Neural cell (in vitro differentiated cells): ENCODE results near the gene FAM171A1. TPM values are rescaled to one million over a fixed set of nuclear protein-coding genes. Genes with fewer than 3 reads are reported as not detected.

ENCODE experiments used
- H2AFZ ChIP-seq: fragments of 200-600, 300-800 bp; sonication (generic), shearing (Covaris generic); 2 replicates; pipeline ENCODE4 v1.6.0; 2014; ENCODE audit warnings: low read depth, mild to moderate bottlenecking, antibody characterized with exemption, low read length, moderate library complexity
- H3F3A ChIP-seq: fragments of 200-600 bp; shearing (Covaris generic); 2 replicates; pipeline ENCODE4 v1.6.1; 2016; ENCODE audit warnings: mild to moderate bottlenecking, moderate library complexity, mixed read lengths, antibody characterized with exemption, low read length; ENCODE audit not compliant: insufficient read depth, poor library complexity, severe bottlenecking
- H3K27ac ChIP-seq: fragments of 200-600, 300-800 bp; sonication (generic), shearing (Covaris generic); 2 replicates; pipeline ENCODE4 v1.5.1; 2014; ENCODE audit warnings: mild to moderate bottlenecking, low read length, moderate library complexity
- H3K27me3 ChIP-seq: fragments of 300-800, 200-600 bp; sonication (generic), shearing (Covaris generic); 2 replicates; pipeline ENCODE4 v1.6.0; 2014; ENCODE audit warnings: mild to moderate bottlenecking, low read depth, low read length, moderate library complexity; ENCODE audit not compliant: insufficient read depth
- H3K36me3 ChIP-seq: fragments of 300-800, 200-600 bp; sonication (generic), shearing (Covaris generic); 2 replicates; pipeline ENCODE4 v1.5.1; 2014; ENCODE audit warnings: mild to moderate bottlenecking, antibody characterized with exemption, low read length, moderate library complexity; ENCODE audit not compliant: insufficient read depth
- H3K4me2 ChIP-seq: fragments of 300-800, 200-600 bp; sonication (generic), shearing (Covaris generic); 2 replicates; pipeline ENCODE4 v1.6.0; 2014; ENCODE audit warnings: mild to moderate bottlenecking, low read length
- H3K4me3 ChIP-seq: fragments of 300-800, 200-600 bp; sonication (generic), shearing (Covaris generic); 2 replicates; pipeline ENCODE4 v1.5.1; 2014; ENCODE audit warnings: mild to moderate bottlenecking, low read length, moderate library complexity
- H3K79me2 ChIP-seq: fragments of 200-600 bp; shearing (Covaris generic); replicated peaks from 2 replicates; pipeline ENCODE4 v1.6.0; 2014; ENCODE audit warnings: mild to moderate bottlenecking, low read length, moderate library complexity; ENCODE audit not compliant: insufficient read depth
- H3K9ac ChIP-seq: fragments of 300-800, 200-600 bp; sonication (generic), shearing (Covaris generic); 2 replicates; pipeline ENCODE4 v1.6.1; 2016; ENCODE audit warnings: mild to moderate bottlenecking, low read length, mixed read lengths
- H3K9me2 ChIP-seq: fragments of 200-600 bp; shearing (Covaris generic); 2 replicates; pipeline ENCODE4 v1.6.1; 2016; ENCODE audit warnings: mild to moderate bottlenecking, low read length, mixed read lengths; ENCODE audit not compliant: insufficient read depth
- H3K9me3 ChIP-seq: fragments of 200-600, 300-800 bp; sonication (generic), shearing (Covaris generic); 2 replicates; pipeline ENCODE4 v1.6.1; 2016; ENCODE audit warnings: mild to moderate bottlenecking, mixed run types, low read length, moderate library complexity, mixed read lengths
- H4K20me1 ChIP-seq: fragments of 200-600 bp; shearing (Covaris generic); 2 replicates; pipeline ENCODE4 v1.6.1; 2016; ENCODE audit warnings: mild to moderate bottlenecking, mixed run types; ENCODE audit not compliant: insufficient read depth
- EP300 ChIP-seq: fragments of 450-650 bp; conservative IDR thresholded peaks from 2 replicates; pipeline ENCODE4 v1.6.1; 2014; ENCODE audit warnings: antibody characterized with exemption, mild to moderate bottlenecking, moderate library complexity; ENCODE audit not compliant: poor library complexity, severe bottlenecking
- EZH2 ChIP-seq: fragments of 200-600, 300-800 bp; shearing (Covaris generic), sonication (generic); IDR thresholded peaks from 2 replicates; pipeline ENCODE4 v1.6.1; 2014; ENCODE audit warnings: antibody characterized with exemption, low read length, borderline replicate concordance, mild to moderate bottlenecking; ENCODE audit not compliant: insufficient read depth, poor library complexity, severe bottlenecking
- MXI1 ChIP-seq: fragments of 450-650 bp; conservative IDR thresholded peaks from 2 replicates; pipeline ENCODE4 v1.6.1; 2014; ENCODE audit warnings: antibody characterized with exemption, mild to moderate bottlenecking; ENCODE audit not compliant: poor library complexity, severe bottlenecking
- POLR2AphosphoS5 ChIP-seq: IDR thresholded peaks from 2 replicates; pipeline ENCODE4 v1.6.1; 2012
- RAD21 ChIP-seq: fragments of 450-650 bp; conservative IDR thresholded peaks from 2 replicates; pipeline ENCODE4 v1.6.1; 2014; ENCODE audit warnings: antibody characterized with exemption, mild to moderate bottlenecking, moderate library complexity
- SMC3 ChIP-seq: fragments of 450-650 bp; conservative IDR thresholded peaks from 2 replicates; pipeline ENCODE4 v1.6.1; 2014; ENCODE audit warnings: antibody characterized with exemption, mild to moderate bottlenecking, moderate library complexity; ENCODE audit not compliant: poor library complexity
- TAF1 ChIP-seq: IDR thresholded peaks from 2 replicates; pipeline ENCODE4 v1.6.1; 2012; ENCODE audit warnings: low read depth
- polyA plus RNA-seq: library from polyadenylated mRNA; depleted of rRNA; stranded (reverse); fragments of >200 nt; gene quantifications from 2 replicates; pipeline ENCODE4 v1.2.3, GENCODE V29; 2014
- TF ChIP-seq, protein P1 (sequence below): IDR thresholded peaks from 2 replicates; pipeline ENCODE4 v1.6.1; 2012; ENCODE audit warnings: borderline replicate concordance

Gene FAM171A1
- polyA plus RNA-seq, 1 donor from 2014 or later, result 28.8 TPM

GRCh38 chr10:15374156-15374555 lies 3.1 kb upstream of the FAM171A1 start:
- H3K4me3 ChIP-seq, result no peak overlapping the region
- no peaks in the 10 kb centered on the region for H3K9me3 ChIP-seq
- peaks cover 8% of the 10 kb centered on the region for H3K79me2 ChIP-seq
- H3K27ac ChIP-seq, result no peak overlapping the region
- no peaks in the 10 kb centered on the region for H3K27me3 ChIP-seq
- TF ChIP-seq TAF1 (no peak), EZH2 (no peak), MXI1 (no peak), POLR2AphosphoS5 (no peak), RAD21 (no peak), EP300 (no peak), SMC3 (no peak)
- TF ChIP-seq, protein P1, sequence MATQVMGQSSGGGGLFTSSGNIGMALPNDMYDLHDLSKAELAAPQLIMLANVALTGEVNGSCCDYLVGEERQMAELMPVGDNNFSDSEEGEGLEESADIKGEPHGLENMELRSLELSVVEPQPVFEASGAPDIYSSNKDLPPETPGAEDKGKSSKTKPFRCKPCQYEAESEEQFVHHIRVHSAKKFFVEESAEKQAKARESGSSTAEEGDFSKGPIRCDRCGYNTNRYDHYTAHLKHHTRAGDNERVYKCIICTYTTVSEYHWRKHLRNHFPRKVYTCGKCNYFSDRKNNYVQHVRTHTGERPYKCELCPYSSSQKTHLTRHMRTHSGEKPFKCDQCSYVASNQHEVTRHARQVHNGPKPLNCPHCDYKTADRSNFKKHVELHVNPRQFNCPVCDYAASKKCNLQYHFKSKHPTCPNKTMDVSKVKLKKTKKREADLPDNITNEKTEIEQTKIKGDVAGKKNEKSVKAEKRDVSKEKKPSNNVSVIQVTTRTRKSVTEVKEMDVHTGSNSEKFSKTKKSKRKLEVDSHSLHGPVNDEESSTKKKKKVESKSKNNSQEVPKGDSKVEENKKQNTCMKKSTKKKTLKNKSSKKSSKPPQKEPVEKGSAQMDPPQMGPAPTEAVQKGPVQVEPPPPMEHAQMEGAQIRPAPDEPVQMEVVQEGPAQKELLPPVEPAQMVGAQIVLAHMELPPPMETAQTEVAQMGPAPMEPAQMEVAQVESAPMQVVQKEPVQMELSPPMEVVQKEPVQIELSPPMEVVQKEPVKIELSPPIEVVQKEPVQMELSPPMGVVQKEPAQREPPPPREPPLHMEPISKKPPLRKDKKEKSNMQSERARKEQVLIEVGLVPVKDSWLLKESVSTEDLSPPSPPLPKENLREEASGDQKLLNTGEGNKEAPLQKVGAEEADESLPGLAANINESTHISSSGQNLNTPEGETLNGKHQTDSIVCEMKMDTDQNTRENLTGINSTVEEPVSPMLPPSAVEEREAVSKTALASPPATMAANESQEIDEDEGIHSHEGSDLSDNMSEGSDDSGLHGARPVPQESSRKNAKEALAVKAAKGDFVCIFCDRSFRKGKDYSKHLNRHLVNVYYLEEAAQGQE, result no peak
- no peaks in the 10 kb centered on the region for H3F3A ChIP-seq
- H3K4me2 ChIP-seq, result no peak overlapping the region
- no peak overlapping the region for H3K9ac ChIP-seq
- H3K9me2 ChIP-seq, result no peaks in the 10 kb centered on the region
- no peak overlapping the region for H2AFZ ChIP-seq
- H4K20me1 ChIP-seq, result no peaks in the 10 kb centered on the region
- H3K36me3 ChIP-seq, result no peaks in the 10 kb centered on the region

GRCh38 chr10:15373199-15373598 lies 2.1 kb upstream of the FAM171A1 start:
- no peaks in the 10 kb centered on the region for H3K27me3 ChIP-seq
- H3K36me3 ChIP-seq, result no peaks in the 10 kb centered on the region
- H3K9ac ChIP-seq, result no peak overlapping the region
- no peaks in the 10 kb centered on the region for H3F3A ChIP-seq
- no peaks in the 10 kb centered on the region for H3K9me3 ChIP-seq
- no peak overlapping the region for H3K4me2 ChIP-seq
- H3K4me3 ChIP-seq, result no peak overlapping the region
- TF ChIP-seq SMC3 (no peak), MXI1 (no peak), TAF1 (no peak), EP300 (no peak), POLR2AphosphoS5 (no peak), EZH2 (no peak)
- TF ChIP-seq, protein P1, result no peak
- H3K79me2 ChIP-seq, result peaks cover 17% of the 10 kb centered on the region
- H3K27ac ChIP-seq, result no peak overlapping the region
- H4K20me1 ChIP-seq, result no peaks in the 10 kb centered on the region
- H3K9me2 ChIP-seq, result no peaks in the 10 kb centered on the region
- no peak overlapping the region for H2AFZ ChIP-seq
